Pancreas (tissue), 10 donors: Measurements from ENCODE around the gene SEC31B. TPM values are rescaled to one million over a fixed set of nuclear protein-coding genes. Genes with fewer than 3 reads are reported as not detected.
A peak's percentile ranks its signal among the peaks of the same experiment; 100 is the strongest.

ENCODE experiments used
- ATAC-seq, 4 donors: fragments of 200-7000 bp; cut with Tn5 transposase; one replicate each; pipeline versions ENCODE4 v1.8.0 to v1.9.1; 2020; ENCODE audit warnings: mild to moderate bottlenecking in 4 of 4, moderate library complexity in 4 of 4
- DNase-seq, 6 donors: peaks; one replicate each; pipeline ENCODE4 v3.0.0-alpha.2; 2020
- FAIRE-seq: peaks from 2 replicates; lab custom pipeline; 2012; peaks lifted over from hg19 to GRCh38; lab: Jason Lieb, UNC
- H3K27ac ChIP-seq, 4 donors: fragments of 200-600 bp; sonication (generic); 1 replicate in 3 of 4; 2 replicates in 1 of 4; pipeline versions ENCODE4 v1.5.0 to v1.8.0; 2020
- H3K27me3 ChIP-seq, 4 donors: fragments of 200-600 bp; one replicate each; pipeline ENCODE4 v1.8.0; 2021
- H3K36me3 ChIP-seq, 3 donors: fragments of 200-600 bp; sonication (generic) in 1 of 3; one replicate each; pipeline versions ENCODE4 v1.5.0 to v1.8.0; 2020 to 2021
- H3K4me1 ChIP-seq, 3 donors: fragments of 200-600 bp; one replicate each; pipeline ENCODE4 v1.8.0; 2021
- H3K4me3 ChIP-seq, 4 donors: fragments of 200-600 bp; sonication (generic) in 2 of 4; one replicate each; pipeline versions ENCODE4 v1.5.0 to v1.8.0; 2020 to 2021
- H3K9me3 ChIP-seq, 4 donors: fragments of 200-600 bp; one replicate each; pipeline ENCODE4 v1.8.0; 2021
- CTCF ChIP-seq, 4 donors: fragments of 200-600 bp; sonication (generic) in 3 of 4; IDR thresholded peaks; one replicate each; pipeline versions ENCODE4 v1.5.0 to v1.8.0; 2021; ENCODE audit warnings: antibody characterized with exemption in 4 of 4
- WGBS, 2 donors: extraction: QIAGEN DNeasy Blood & Tissue Kit; methylation state at CpG; one replicate each; pipeline ENCODE4 v1.1.7; 2013; 5-methylcytosine and 5-hydroxymethylcytosine counted together
- intact Hi-C, 3 donors: fragments of 100-400 bp; cut with DNase I; formaldehyde crosslinking; loops; one replicate each; pipeline versions ENCODE4 v1.11.1 to v1.14.2; 2022
- polyA plus RNA-seq, 2 donors: library from polyadenylated mRNA; stranded (reverse); fragments of 200-250 nt; gene quantifications; one replicate each; pipeline ENCODE4 v1.2.3, GENCODE V29; 2013
- total RNA-seq, 6 donors: library from RNA; stranded (reverse); fragmentation: NEBNext Ultra II Directional in 4 of 6; extraction: Animal tissue kit (Norgen Biotek cat#: 25700) in 4 of 6; gene quantifications; one replicate each; pipeline versions ENCODE4 v1.2.1 to v1.2.4, GENCODE V29; 2021 to 2023
- donor health status: healthy with polysubstance abuse.
- donor health status: DM: no; HTN: no; CAD: no; lungs with moderate emphysema.
- donor health status: DM: no; HTN: no; CAD: no.
- donor health status: control.
- donor health status: control.
- donor health status: Bipolar disorder and iron deficiency.
- donor health status: DM: yes; HTN: yes; CAD: no.
- donor health status: DM: no; HTN: no; CAD: no.
- donor health status: DM: no; HTN: no; CAD: no.
- donor health status: DM: yes; HTN: yes; CAD: no.

Gene SEC31B
- total and polyA plus RNA-seq, 8 donors, result 1.8 to 14.4 (median 2.4) TPM

GRCh38 chr10:100510533-100511308 lies 8.9 kb downstream of the SEC31B start:
- intact Hi-C loops, result loop anchor here in 1 of 3 donors (10.0 kb wide), 1 partner anchor 66 kb away; no protein-coding TSS in a partner anchor
- H3K4me1 ChIP-seq, result no peaks in the 10 kb centered on the region
- no peak overlapping the region for H3K4me3 ChIP-seq
- no peak for TF ChIP-seq CTCF (IDR thresholded peaks at IDR 0.05)
- no peaks in the 10 kb centered on the region for H3K9me3 ChIP-seq
- H3K36me3 ChIP-seq, result no peaks in the 10 kb centered on the region
- FAIRE-seq, result no peak
- peak in 3 of 4 donors; percentile 34 to 62 (median 55) for ATAC-seq
- H3K27me3 ChIP-seq, result no peaks in the 10 kb centered on the region
- no peak overlapping the region for H3K27ac ChIP-seq
- DNase-seq, result peak in 1 of 6 donors; percentile 33
- 67 to 68% methylated on average over 7 of the region's 7 CpGs for WGBS, 2 donors

- Histone ChIP-seq H3K27ac (no peak overlapping the region), H3K36me3 (no peaks in the 10 kb centered on the region), H3K27me3 (no peaks in the 10 kb centered on the region), H3K9me3 (no peaks in the 10 kb centered on the region), H3K4me3 (no peak overlapping the region), H3K4me1 (no peaks in the 10 kb centered on the region)
- TF ChIP-seq CTCF (IDR thresholded peaks at IDR 0.05), result no peak
- ATAC-seq, result no peak
- no peak for FAIRE-seq
- no peak for DNase-seq
- WGBS, 2 donors, result 79 to 80% methylated on average over 8 of the region's 8 CpGs
- intact Hi-C loops, result loop anchor here in 1 of 3 donors (5.0 kb wide), 1 partner anchor 72 kb away; no protein-coding TSS in a partner anchor
Observed at GRCh38 chr10:100509241-100509840, 10.3 kb downstream of the SEC31B start.

GRCh38 chr10:100508691-100509150 lies 10.9 kb downstream of the SEC31B start:
- Histone ChIP-seq H3K27ac (no peak overlapping the region), H3K36me3 (no peaks in the 10 kb centered on the region), H3K9me3 (no peaks in the 10 kb centered on the region), H3K4me1 (no peaks in the 10 kb centered on the region), H3K4me3 (no peak overlapping the region), H3K27me3 (no peaks in the 10 kb centered on the region)
- intact Hi-C loops, result loop anchor here in 1 of 3 donors (5.0 kb wide), 1 partner anchor 71 kb away; no protein-coding TSS in a partner anchor
- peak; percentile 35 to 81 (median 72) for ATAC-seq
- WGBS, 2 donors, result 60% methylated on average over 3 of the region's 3 CpGs
- peak in 2 of 4 donors; percentile 17 to 20 for TF ChIP-seq CTCF (IDR thresholded peaks at IDR 0.05)
- no peak for FAIRE-seq
- no peak for DNase-seq

- no peaks in the 10 kb centered on the region for H3K4me1 ChIP-seq
- no peaks in the 10 kb centered on the region for H3K9me3 ChIP-seq
- H3K27ac ChIP-seq, result no peak overlapping the region
- no peaks in the 10 kb centered on the region for H3K36me3 ChIP-seq
- no peak overlapping the region for H3K4me3 ChIP-seq
- no peaks in the 10 kb centered on the region for H3K27me3 ChIP-seq
- intact Hi-C loops, result loop anchor here in 1 of 3 donors (5.0 kb wide), 1 partner anchor 71 kb away; no protein-coding TSS in a partner anchor
- DNase-seq (no peak), FAIRE-seq (no peak), ATAC-seq (no peak)
- TF ChIP-seq CTCF (IDR thresholded peaks at IDR 0.05), result no peak
- 43 to 79% methylated on average over 1 of the region's 1 CpG for WGBS, 2 donors
Observed at GRCh38 chr10:100508266-100508665, 11.4 kb downstream of the SEC31B start.
